Left lung (tissue), 10 donors: ENCODE results near the gene GIPC2. TPM values are rescaled to one million over a fixed set of nuclear protein-coding genes. Genes with fewer than 3 reads are reported as not detected.

Experiments used
- ATAC-seq: fragments of 200-7000 bp; cut with Tn5 transposase; one replicate; pipeline ENCODE4 v1.9.1; 2020; ENCODE audit warnings: moderate library complexity
- DNase-seq, 4 donors: peaks; one replicate each; pipeline ENCODE4 v3.0.0-alpha.2; 2013 to 2020
- H3K27ac ChIP-seq, 2 donors: fragments of 200-600 bp; sonication (generic) in 1 of 2; one replicate each; pipeline versions ENCODE4 v1.5.0 to v1.8.0; 2020 to 2021
- H3K27me3 ChIP-seq, 2 donors: fragments of 200-600 bp; sonication (generic) in 1 of 2; one replicate each; pipeline versions ENCODE4 v1.5.0 to v1.8.0; 2020 to 2021
- H3K36me3 ChIP-seq, 2 donors: fragments of 200-600 bp; sonication (generic) in 1 of 2; one replicate each; pipeline versions ENCODE4 v1.5.0 to v1.8.0; 2020 to 2021
- H3K4me1 ChIP-seq, 2 donors: fragments of 200-600 bp; one replicate each; pipeline ENCODE4 v1.8.0; 2021
- H3K4me3 ChIP-seq, 2 donors: fragments of 200-600 bp; sonication (generic) in 1 of 2; one replicate each; pipeline versions ENCODE4 v1.5.0 to v1.8.0; 2020 to 2021; ENCODE audit warnings: mild to moderate bottlenecking in 1 of 2
- H3K9me3 ChIP-seq, 2 donors: fragments of 200-600 bp; sonication (generic) in 1 of 2; one replicate each; pipeline versions ENCODE4 v1.5.0 to v1.8.0; 2020 to 2021
- intact Hi-C, 2 donors: fragments of 100-400 bp; cut with DNase I; formaldehyde crosslinking; loops; one replicate each; pipeline versions ENCODE4 v1.11.2 to v1.14.2; 2022
- polyA plus RNA-seq, 6 donors: library from polyadenylated mRNA; unstranded; fragments of 120-200 nt; gene quantifications; one replicate each; pipeline ENCODE4 v1.2.1, GENCODE V29; 2013; ENCODE audit not compliant: insufficient read length in 6 of 6
- total RNA-seq, 2 donors: library from RNA; stranded (reverse); fragmentation: NEBNext Ultra II Directional; extraction: Animal tissue kit (Norgen Biotek cat#: 25700); gene quantifications; one replicate each; pipeline ENCODE4 v1.2.1, GENCODE V29; 2021
- TF ChIP-seq, protein P1 (sequence below), 2 donors: fragments of 200-600 bp; sonication (generic) in 1 of 2; IDR thresholded peaks; one replicate each; pipeline versions ENCODE4 v1.5.0 to v1.8.0; 2021; ENCODE audit warnings: antibody characterized with exemption in 2 of 2
- donor health status: DM: no; HTN: yes; CAD: no.
- donor health status: DM: no; HTN: no; CAD: no.

Gene GIPC2
- total and polyA plus RNA-seq, 8 donors: 0.46 to 2.2 (median 0.83) TPM

GRCh38 chr1:78054559-78054958 lies 8.8 kb downstream of the GIPC2 start:
- no peak overlapping the region for H3K27ac ChIP-seq
- H3K27me3 ChIP-seq: no peaks in the 10 kb centered on the region
- no peak for DNase-seq
- no peaks in the 10 kb centered on the region for H3K36me3 ChIP-seq
- no peak for ATAC-seq
- intact Hi-C loops: no loop called here
- peaks cover 0 to 17% of the 10 kb centered on the region in 2 donors for H3K4me1 ChIP-seq
- no peak overlapping the region for H3K4me3 ChIP-seq
- TF ChIP-seq, protein P1, sequence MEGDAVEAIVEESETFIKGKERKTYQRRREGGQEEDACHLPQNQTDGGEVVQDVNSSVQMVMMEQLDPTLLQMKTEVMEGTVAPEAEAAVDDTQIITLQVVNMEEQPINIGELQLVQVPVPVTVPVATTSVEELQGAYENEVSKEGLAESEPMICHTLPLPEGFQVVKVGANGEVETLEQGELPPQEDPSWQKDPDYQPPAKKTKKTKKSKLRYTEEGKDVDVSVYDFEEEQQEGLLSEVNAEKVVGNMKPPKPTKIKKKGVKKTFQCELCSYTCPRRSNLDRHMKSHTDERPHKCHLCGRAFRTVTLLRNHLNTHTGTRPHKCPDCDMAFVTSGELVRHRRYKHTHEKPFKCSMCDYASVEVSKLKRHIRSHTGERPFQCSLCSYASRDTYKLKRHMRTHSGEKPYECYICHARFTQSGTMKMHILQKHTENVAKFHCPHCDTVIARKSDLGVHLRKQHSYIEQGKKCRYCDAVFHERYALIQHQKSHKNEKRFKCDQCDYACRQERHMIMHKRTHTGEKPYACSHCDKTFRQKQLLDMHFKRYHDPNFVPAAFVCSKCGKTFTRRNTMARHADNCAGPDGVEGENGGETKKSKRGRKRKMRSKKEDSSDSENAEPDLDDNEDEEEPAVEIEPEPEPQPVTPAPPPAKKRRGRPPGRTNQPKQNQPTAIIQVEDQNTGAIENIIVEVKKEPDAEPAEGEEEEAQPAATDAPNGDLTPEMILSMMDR (IDR thresholded peaks at IDR 0.05): no peak
- no peaks in the 10 kb centered on the region for H3K9me3 ChIP-seq

DNA sequence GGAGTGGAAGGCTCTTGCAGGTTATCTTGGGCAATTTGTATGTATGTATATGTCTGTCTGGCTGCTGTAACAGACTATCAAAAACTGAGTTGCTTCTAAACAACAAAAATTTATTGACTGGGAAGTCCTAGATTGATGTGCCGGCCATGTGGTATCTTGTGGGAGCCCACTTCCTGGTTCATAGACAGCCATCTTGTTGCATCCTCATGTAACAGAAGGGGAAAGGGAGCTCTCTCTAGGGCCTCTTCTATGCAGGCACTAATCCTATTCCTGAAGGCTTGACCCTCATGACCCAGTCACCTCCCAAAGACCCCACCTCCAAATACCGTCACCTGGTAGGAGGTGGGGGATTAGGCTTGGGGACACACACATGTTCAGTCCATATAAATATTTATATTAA lies 9.2 kb downstream of the GIPC2 start:
- Histone ChIP-seq H3K36me3 (no peaks in the 10 kb centered on the region), H3K27me3 (no peaks in the 10 kb centered on the region), H3K4me3 (no peak overlapping the region), H3K4me1 (peaks cover 0 to 17% of the 10 kb centered on the region in 2 donors), H3K27ac (no peak overlapping the region), H3K9me3 (no peaks in the 10 kb centered on the region)
- TF ChIP-seq, protein P1 (IDR thresholded peaks at IDR 0.05): no peak
- DNase-seq: no peak
- intact Hi-C loops: no loop called here
- ATAC-seq: no peak

DNA sequence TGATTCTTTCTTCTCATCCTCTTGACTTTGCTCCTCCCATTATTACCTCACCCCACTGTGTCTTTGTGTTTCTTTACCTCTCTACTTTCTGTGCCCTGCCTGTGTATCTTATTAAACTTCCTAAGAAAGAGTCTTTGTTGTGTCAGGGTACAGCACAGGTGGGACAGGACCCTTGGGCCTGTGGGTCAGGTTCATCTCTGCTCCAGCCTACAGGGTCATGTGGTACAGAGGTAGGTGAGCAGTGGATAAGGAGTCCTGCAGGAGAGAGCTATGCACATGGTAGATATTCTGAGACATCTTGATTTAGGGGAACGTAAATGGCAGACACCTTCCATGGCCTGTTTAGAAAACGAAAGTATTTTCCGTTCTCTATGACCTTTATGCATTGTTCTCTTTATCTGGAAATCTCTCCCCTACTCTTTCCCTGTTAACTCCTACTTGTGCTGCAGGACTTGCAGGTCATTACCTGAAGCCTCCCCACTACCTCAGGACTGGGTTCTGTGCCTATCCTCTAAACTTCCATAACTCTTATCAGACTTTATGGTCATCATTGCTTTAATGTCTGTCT lies 9.9 kb downstream of the GIPC2 start:
- ATAC-seq (no peak), DNase-seq (no peak)

DNA sequence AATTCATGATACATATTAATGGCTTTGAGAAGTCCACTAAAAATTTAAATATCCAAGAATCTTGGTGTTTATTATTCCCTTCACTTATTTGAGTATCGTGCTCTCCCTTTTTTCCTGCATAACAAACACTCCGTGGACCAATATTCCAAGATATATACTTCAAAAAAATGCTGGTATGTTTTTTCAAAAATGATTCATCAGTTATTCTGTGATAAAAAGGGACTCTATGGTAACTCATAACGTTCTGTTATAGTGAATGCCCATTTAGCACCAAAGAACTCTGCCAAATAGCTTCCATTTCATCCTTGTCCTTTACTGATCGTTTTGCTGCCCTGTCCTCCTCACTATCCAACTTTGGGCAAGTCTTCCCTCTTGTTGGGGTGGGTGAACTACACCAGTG lies 12.9 kb downstream of the GIPC2 start:
- no peaks in the 10 kb centered on the region for H3K4me1 ChIP-seq
- ATAC-seq: no peak
- no peak overlapping the region for H3K4me3 ChIP-seq
- intact Hi-C loops: no loop called here
- TF ChIP-seq, protein P1 (IDR thresholded peaks at IDR 0.05): no peak
- no peaks in the 10 kb centered on the region for H3K9me3 ChIP-seq
- H3K27me3 ChIP-seq: no peaks in the 10 kb centered on the region
- no peak overlapping the region for H3K27ac ChIP-seq
- H3K36me3 ChIP-seq: no peaks in the 10 kb centered on the region
- no peak for DNase-seq

More for the DNA sequence above, 9.9 kb downstream of the GIPC2 start:
- no peaks in the 10 kb centered on the region for H3K36me3 ChIP-seq
- H3K4me1 ChIP-seq: peaks cover 0 to 17% of the 10 kb centered on the region in 2 donors
- intact Hi-C loops: no loop called here
- no peaks in the 10 kb centered on the region for H3K9me3 ChIP-seq
- TF ChIP-seq, protein P1 (IDR thresholded peaks at IDR 0.05): no peak
- H3K27ac ChIP-seq: peak overlapping the region in 1 of 2 donors; percentile 23
- H3K27me3 ChIP-seq: no peaks in the 10 kb centered on the region
- H3K4me3 ChIP-seq: no peak overlapping the region

DNA sequence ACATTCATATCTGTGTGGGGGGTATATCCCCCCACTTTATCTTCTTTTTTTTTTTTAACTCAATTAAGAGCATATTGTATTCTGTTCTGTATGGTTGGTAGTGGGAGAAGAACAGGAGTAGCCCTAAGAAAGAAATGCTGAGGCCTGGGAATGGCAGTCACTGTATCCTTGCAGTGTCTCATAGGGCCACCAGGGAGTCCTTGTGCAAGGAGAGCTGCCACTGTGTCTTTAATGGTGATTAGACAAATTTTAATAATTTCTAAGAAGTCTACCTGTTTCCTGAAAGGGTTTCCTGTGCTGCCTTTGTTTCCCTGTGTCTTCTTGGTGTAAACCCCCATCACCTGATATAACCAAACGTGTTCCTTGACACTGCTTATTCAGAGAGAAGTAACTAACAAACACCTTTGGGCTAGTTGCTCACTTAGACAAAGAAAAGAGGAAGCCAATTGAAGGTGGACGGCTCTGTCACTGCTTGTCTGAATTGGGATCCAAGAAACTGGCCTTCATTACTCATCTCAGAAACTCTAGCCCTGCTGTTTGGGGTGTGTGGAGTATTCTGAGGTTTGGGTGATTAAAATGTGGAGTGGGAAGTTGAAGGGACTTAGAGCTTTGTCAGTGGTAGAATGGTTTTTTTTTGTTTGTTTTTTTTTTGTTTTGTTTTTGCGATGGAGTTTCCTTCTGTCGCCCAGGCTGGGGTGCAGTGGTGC lies 15.2 kb downstream of the GIPC2 start:
- DNase-seq (no peak), ATAC-seq (no peak)
- no peaks in the 10 kb centered on the region for H3K9me3 ChIP-seq
- H3K27ac ChIP-seq: no peak overlapping the region
- H3K4me3 ChIP-seq: no peak overlapping the region
- no peaks in the 10 kb centered on the region for H3K27me3 ChIP-seq
- H3K4me1 ChIP-seq: no peaks in the 10 kb centered on the region
- intact Hi-C loops: no loop called here
- TF ChIP-seq, protein P1 (IDR thresholded peaks at IDR 0.05): peak in 1 of 2 donors; percentile 9
- H3K36me3 ChIP-seq: no peaks in the 10 kb centered on the region
